ENCODE data around the gene ROR2.
"Not testable (repeated sequence)": the region's sequence is repeated elsewhere in the genome, so short reads cannot be mapped to it uniquely, and the experiment has no call there.

ROR2 gene

DNA sequence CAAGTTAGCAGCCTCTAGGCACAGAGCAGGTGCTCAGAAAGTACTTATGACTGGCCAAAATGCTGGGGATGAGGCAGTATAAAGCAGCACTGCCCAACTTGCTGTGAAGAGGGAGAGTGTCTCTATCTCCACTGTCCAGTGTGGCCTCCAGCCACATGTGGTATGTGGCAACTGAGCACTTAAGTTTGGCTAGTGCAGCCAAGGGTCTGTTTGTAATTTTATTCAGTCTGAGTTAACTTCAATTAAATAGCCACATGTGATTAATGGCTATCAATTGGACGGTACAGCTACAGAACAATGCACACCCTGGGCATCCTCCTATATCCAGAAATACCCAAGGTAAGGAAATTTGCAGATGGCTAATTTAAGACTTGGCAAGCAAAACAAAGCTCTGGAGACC lies 26.9 kb downstream of the ROR2 start:
- no peak for DNase-seq

- no peak for DNase-seq
These were observed 28.7 kb downstream of the ROR2 start for GRCh38 chr9:91921371-91921770.

DNA sequence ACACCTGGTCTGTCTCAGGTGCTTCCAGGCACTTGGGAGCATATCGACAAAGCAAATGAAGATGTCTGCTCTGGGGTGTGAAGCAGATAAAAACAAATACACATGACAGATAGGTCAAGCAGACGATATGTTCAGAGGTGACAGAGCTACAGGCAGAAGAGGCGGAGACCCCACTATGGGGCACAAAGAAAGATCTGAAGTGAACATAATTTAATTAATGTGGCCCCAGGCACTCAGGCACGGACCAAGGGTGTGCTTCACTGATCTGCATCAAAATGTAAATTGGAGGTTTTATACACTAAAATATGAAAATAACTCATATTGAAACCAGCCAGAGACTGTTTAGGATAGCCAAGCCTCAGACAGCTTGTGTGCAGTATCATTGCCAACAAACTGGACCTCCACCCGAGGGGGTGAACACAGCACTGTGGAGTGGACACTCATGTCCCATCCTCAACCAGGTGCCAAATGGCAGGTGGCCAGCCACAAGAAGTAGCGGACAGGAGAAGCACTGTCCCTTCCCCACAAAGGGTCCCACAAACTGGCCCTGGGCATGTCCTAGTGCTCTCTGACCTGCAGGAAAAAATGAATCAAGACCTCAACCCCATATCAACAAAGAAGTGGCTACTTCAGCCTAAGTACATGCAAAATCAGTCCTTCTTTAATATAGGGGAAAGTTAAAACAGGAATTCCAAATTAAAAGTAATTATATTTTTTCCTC lies 29.2 kb downstream of the ROR2 start:
- no peak for DNase-seq

GRCh38 chr9:91919621-91920020 lies 30.4 kb downstream of the ROR2 start:
- no peak for DNase-seq

DNA sequence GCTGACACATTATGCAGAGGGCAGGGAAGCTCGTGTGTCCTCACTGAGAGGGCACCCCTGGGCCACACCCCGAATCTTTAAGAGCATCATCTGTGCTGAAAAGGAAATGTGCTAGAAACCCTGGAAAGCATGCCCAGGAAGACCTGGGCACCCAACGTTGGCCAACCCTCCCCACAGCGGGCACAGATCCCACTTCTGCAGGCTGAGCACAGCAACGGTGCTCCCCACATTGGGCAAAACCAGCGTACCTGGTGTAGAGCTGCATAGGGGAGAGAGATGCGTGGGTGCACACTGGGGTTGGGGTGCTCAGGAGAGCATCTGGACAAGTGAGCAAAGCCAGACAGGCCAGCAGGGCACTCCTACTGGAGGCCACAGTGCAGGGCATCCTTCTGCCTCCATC lies 32.6 kb downstream of the ROR2 start:
- no peak for DNase-seq

GRCh38 chr9:91915524-91916263 lies 34.3 kb downstream of the ROR2 start:
- DNase-seq: no peak

DNA sequence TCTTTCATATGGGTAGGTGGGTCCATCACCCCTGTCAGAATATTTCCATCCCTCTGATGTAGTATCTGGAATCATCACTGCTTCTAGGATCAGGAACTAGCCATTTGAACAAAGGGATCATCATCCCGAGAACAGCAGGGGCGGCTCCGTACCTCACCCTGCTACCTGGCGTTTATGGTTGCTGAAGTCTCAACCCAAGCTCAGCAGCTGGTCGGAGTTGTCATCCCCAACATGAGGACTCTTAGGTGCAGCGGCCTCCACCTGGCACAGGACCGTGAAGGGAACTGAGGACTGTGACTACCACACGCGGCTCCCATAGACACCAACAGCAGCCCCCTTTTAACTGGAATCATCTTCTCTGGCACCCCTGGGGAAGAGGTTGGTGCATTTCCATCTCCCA lies 35.1 kb downstream of the ROR2 start:
- DNase-seq: no peak

GRCh38 chr9:91914404-91914803 lies 35.6 kb downstream of the ROR2 start:
- DNase-seq: no peak

- no peak for DNase-seq
These were observed 36.0 kb downstream of the ROR2 start for GRCh38 chr9:91913986-91914385.

DNA sequence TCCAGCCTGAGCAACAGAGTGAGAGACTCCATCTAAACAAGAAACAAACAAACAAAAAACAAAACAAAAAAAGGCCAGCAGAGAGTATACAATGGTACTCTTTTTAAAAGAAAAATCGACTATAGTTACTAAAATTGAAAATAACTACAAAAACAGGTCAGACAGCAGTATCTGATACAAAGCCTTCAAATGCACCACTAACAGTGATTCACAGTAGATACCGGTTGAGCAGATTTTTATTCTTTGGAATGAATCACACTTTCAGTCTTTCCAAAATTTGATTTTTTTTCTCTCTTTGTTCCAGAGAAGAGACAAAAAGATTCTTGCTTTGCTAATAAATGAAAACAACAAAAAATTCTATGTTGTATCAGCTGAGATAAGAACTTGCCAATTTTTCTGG lies 36.9 kb downstream of the ROR2 start:
- no peak for DNase-seq

DNA sequence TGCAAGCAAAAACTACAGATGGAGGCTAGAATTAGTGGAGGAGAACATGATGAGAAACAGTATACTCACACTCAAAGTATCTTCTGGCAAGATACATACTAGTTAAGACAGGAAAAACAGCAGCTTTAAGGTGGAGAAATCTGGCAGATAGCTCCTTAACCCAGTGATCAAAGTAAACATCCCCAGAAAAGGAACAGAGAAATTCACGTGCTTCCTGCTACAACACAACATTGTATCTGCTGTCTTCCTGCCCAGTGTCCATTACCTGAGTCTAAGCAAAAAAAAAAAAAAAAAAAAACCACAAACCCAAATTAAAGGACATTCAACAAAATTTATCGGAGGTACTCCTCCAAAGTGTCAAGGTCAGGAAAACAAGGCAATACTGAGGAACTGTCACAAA lies 38.4 kb downstream of the ROR2 start:
- DNase-seq: no peak

DNA sequence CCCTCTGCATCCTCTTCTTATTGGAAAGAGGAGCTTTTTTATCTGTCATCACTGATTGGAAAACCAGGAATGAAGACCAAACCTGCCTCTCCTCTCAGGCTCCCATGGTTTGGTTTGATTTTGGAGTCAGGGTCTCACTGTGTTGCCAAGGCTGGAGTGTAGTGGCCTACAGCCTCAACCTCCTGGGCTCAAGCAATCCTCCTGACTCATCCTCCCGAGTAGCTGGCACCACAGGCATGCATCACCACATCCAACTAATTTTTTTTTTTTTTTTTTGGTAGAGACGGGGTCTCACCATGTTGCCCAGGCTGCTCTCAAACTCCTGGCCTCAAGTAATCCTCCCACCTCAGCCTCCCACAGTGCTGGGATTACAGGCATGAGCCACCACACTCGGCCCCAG lies 40.8 kb downstream of the ROR2 start:
- not testable (repeated sequence) for DNase-seq

DNA sequence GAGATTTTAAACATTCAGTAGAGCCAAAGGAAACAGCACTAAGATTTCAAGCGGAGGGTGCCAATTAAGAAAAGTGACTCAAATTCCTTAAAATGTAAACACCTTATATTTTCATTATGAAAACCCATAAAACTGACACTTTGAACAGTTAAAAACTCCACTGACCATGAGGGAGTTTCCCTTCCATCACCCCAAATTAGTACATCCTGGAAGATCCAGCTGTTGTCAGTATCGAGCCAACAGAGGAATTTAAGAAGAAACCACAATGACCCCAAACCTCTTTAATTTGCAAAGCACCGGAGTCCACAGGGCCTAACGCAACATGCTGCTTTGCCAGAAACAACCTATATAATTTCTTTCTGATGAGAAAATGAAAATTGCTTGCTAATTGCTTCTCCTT lies 41.3 kb downstream of the ROR2 start:
- no peak for DNase-seq

DNA sequence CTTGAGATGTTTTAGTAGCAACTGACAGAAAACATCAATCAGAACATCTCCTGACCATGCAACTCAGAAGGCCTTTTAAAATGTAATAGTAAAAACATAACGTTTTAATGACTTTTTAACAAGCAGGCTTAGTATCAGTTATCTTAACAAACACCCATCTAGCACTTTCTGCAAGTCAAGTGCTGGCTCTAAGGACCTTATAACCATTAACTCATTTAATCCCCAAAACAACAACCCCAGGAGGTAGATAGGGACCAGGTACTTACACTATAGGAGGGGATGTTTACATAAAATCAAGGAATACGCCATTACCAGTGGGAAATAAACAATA lies 41.8 kb downstream of the ROR2 start:
- DNase-seq: no peak

GRCh38 chr9:91907484-91908292 lies 42.3 kb downstream of the ROR2 start:
- no peak for DNase-seq

- no peak for DNase-seq
These were observed 44.0 kb downstream of the ROR2 start for GRCh38 chr9:91905991-91906469.

DNA sequence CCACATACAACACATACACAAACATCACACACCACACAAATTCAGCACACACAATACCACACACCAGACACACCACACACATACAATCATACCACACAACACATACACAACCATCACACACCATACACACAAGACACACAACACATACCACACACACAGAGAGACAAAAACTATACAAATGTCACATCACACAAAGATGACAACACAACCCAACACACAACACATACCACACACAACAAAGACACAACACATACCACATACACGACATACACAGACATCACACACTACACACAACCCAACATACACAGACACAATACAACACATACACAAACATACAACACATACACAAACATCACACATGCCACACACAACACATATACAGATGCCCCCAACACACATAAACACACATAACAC lies 44.8 kb downstream of the ROR2 start:
- no peak for DNase-seq

GRCh38 chr9:91904588-91905236 lies 45.3 kb downstream of the ROR2 start:
- DNase-seq: no peak

GRCh38 chr9:91903126-91903911 lies 46.7 kb downstream of the ROR2 start:
- DNase-seq: no peak

DNA sequence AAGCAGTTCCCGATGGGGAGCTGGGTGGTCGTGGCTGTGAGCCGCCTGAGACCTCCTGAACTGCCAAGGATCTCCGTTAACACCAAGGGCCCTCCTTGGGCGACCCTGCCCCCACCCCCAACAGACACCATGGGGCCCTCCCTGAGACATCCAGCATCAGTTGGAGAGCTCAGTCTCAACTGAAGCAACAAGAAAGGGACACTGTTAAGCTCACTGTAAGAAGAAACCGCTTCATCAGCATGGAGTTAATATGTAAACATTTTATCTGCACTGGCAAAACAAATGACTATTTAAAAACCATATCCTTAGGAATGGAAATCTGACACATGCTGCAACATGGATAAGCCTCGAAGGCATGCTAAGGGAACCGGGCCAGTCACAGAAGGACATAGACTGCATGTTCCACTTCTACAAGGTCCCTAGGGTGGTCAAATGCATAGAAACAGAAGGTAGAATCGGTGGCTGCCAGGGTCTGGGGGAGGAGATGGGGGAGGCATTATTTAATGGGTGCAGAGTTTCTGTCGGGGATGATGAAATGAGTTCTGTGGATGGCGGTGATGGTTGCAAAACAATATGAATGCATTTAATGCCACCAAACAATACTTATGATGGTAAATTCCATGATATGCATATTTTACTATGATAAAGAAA lies 47.4 kb downstream of the ROR2 start:
- DNase-seq: no peak

DNA sequence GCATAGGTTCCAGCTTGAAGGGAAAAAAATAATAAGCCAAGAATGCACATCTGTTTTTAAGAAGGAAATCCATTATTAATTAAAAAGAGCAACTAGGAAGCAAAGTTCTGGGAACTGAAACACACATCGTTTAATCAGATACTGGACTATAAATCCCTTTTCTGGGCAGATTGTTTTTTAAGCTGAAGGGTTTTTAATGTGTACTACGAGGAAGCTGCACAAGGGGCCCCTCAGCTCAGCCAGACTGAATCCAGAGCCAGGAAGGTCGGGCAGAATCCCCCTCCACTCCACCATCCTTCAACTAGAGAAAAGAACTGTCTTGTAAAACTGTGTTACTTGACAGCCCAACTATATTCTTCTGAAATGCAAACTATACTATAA lies 49.2 kb downstream of the ROR2 start:
- no peak for DNase-seq
